GM12875 (cell line): ENCODE data around the gene TEX9.
"Not testable (repeated sequence)": the region's sequence is repeated elsewhere in the genome, so short reads cannot be mapped to it uniquely, and the experiment has no call there.

Experiments used
- H3K4me3 ChIP-seq: one replicate; pipeline ENCODE4 v1.5.1; 2011; ENCODE audit warnings: low read depth, low read length, control low read depth
- CTCF ChIP-seq: IDR thresholded peaks from 2 replicates; pipeline ENCODE4 v1.5.1; 2011; ENCODE audit warnings: low read depth, mild to moderate bottlenecking, control low read depth, inconsistent platforms, low read length, moderate library complexity, borderline replicate concordance; ENCODE audit not compliant: insufficient read depth

The TEX9 gene

DNA sequence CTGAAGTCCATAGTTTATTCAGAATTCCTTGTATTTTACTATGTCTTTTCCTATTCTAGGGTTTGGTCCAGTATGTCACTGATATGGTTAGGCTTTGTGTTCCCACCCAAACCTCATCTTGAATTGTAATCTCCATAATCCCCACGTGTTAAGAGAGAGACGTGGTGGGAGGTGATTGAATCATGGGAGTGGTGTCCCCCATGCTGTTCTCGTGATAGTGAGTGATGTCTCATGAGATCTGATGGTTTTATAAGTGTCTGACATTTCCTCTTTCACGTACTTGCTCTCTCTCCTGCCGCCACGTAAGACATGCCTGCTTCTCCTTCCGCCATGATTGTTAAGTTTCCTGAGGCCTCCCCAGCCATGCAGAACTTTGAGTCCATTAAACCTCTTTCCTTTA lies 6.6 kb upstream of the TEX9 start:
- TF ChIP-seq CTCF = no peak

DNA sequence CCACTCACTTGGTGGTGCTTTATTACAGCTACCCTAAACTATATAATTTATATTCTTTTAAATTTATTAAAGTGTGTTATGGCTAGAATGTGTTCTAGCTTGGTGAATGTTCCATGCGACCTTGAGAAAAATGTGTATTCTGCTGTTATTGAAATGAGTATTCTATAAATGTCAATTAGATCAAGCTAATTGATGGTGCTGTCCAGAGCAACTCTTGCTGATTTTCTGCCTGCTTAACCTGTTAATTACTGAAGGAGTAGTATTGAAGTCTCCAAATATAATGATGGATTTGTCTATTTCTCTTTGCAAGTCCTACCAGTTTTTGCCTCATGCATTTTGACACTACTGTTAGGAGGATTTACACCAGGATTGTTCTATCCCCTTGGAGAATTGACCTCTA lies 3.2 kb upstream of the TEX9 start:
- H3K4me3 ChIP-seq = no peak overlapping the region
- no peak for TF ChIP-seq CTCF

More for the DNA sequence above, 6.6 kb upstream of the TEX9 start:
- no peak overlapping the region for H3K4me3 ChIP-seq

GRCh38 chr15:56366211-56366610 lies 985 bp downstream of the TEX9 start:
- no peak for TF ChIP-seq CTCF
- peak overlapping the region; percentile 68 for H3K4me3 ChIP-seq

DNA sequence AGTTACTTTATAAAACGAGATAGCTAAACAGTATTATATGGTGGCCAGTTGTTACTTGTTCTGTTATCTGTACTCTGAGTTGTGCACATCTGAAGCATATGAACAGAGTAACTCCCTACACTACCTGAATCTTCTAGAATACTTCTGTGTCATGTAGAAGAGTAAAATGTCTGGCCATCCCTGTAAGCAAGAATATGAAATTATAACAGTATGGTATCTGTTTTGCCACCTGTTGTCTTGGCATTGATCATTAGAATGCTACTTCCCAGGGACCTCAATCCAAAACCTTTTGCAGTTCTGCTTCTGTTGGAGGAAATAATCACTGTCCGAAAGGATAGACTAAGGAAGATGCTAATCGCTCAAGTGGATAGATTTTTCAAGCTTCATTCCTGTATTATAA lies 1.9 kb downstream of the TEX9 start:
- no peak for TF ChIP-seq CTCF
- peak overlapping the region; percentile 68 for H3K4me3 ChIP-seq

DNA sequence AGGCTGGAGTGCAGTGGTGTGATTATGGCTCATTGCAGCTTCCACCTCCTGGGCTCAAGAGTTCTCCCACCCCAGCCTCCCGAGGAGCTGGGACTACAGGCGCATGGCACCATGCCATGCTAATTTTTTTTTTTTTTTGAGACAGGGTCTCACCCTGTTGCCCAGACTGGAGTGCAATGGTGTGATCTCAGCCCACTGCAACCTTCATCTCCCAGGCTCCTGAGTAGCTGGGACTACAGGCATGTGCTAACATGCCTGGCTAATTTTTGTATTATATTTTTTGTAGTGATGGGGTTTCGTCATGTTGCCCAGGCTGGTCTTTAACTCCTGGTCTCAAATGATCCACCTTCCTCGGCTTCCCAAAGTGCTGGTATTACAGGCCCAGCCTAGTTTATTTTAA lies 4.0 kb downstream of the TEX9 start:
- no peak for TF ChIP-seq CTCF
- H3K4me3 ChIP-seq = peak overlapping the region; percentile 47

- H3K4me3 ChIP-seq = no peak overlapping the region
- TF ChIP-seq CTCF = no peak
These were observed 6.4 kb downstream of the TEX9 start for GRCh38 chr15:56371495-56372147.

DNA sequence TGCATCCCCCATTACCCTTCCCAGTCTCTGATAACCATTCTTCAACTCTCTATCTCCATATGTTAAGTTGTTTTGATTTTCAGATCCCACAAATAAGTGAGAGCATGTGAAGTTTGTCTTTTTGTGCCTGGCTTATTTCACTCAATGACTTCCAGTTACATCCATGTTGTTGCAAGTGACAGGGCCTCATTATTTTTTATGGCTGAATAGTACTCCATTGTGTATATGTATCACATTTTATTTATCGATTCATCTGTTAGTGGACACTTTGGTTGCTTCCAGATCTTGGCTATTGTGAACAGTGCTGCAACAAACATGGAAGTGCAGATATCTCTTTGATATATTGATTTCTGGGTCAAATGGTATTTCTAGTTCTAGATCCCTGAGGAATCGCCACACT lies 9.5 kb downstream of the TEX9 start:
- H3K4me3 ChIP-seq = not testable (repeated sequence)

DNA sequence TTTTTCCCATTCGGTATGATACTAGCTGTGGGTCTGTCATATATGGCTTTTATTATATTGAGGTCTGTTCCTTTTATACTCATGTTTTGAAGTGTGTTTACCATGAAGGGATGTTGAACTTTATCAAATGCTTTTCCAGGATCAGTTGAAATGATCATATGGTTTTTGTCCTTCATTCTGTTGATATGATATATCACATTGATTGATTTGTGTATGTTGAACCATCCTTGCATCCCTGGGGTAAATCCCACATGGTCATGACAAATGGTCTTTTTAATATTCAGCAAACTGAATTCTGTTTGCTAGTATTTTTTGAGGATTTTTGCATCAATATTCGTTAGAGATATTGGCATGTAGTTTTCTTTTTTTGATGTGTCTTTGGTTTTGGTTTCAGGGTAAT lies 12.6 kb downstream of the TEX9 start:
- H3K4me3 ChIP-seq = not testable (repeated sequence)
